Vagina (tissue), 2 donors: ENCODE data around the gene MAP2K5. TPM values are rescaled to one million over a fixed set of nuclear protein-coding genes. Genes with fewer than 3 reads are reported as not detected.

ENCODE experiments used
- DNase-seq, 2 donors: peaks; one replicate each; pipeline ENCODE4 v3.0.0-alpha.2; 2017; ENCODE audit errors: extremely low spot score in 2 of 2
- H3K27ac ChIP-seq: fragments of 200-600 bp; sonication (generic); one replicate; pipeline ENCODE4 v1.5.1; 2019
- H3K27me3 ChIP-seq: fragments of 200-600 bp; sonication (generic); one replicate; pipeline ENCODE4 v1.5.1; 2019
- H3K36me3 ChIP-seq, 2 donors: fragments of 200-600 bp; sonication (generic); one replicate each; pipeline ENCODE4 v1.5.1; 2017 to 2019
- H3K4me1 ChIP-seq: fragments of 200-600 bp; sonication (generic); one replicate; pipeline ENCODE4 v1.5.1; 2019
- H3K4me3 ChIP-seq, 2 donors: fragments of 200-600 bp; sonication (generic); 1 replicate in 1 of 2; 2 replicates in 1 of 2; pipeline ENCODE4 v1.5.1; 2016 to 2019
- H3K9me3 ChIP-seq: fragments of 200-600 bp; sonication (generic); one replicate; pipeline ENCODE4 v1.5.1; 2019
- POLR2A ChIP-seq, 2 donors: fragments of 450-650 bp; IDR thresholded peaks; one replicate each; pipeline ENCODE4 v1.6.1; 2017; ENCODE audit warnings: antibody characterized with exemption in 2 of 2, mild to moderate bottlenecking in 2 of 2, moderate library complexity in 2 of 2
- POLR2AphosphoS5 ChIP-seq, 2 donors: sonication (generic); formaldehyde crosslinking; IDR thresholded peaks; one replicate each; pipeline ENCODE4 v1.9.0; 2017; ENCODE audit warnings: antibody characterized with exemption in 2 of 2, mild to moderate bottlenecking in 2 of 2, low read depth in 1 of 2; ENCODE audit not compliant: insufficient read depth in 1 of 2
- intact Hi-C: fragments of 100-400 bp; cut with DNase I; formaldehyde crosslinking; loops from one replicate; pipeline ENCODE4 v1.15.1; 2023
- total RNA-seq: library from RNA; depleted of rRNA; stranded (reverse); fragments of >200 nt; gene quantifications from one replicate; pipeline ENCODE4 v1.2.3, GENCODE V29; 2016
- TF ChIP-seq, protein P1 (sequence below), 3 experiments: fragments of 450-650 bp in 2 of 3; fragments of 200-600 bp in 1 of 3; sonication (generic) in 1 of 3; IDR thresholded peaks; one replicate each; pipeline ENCODE4 v1.5.1; 2017 to 2019; ENCODE audit warnings: antibody characterized with exemption in 3 of 3, mild to moderate bottlenecking in 2 of 3, moderate library complexity in 2 of 3

MAP2K5 gene
- total RNA-seq, 1 donor from 2014 or later: 13.5 TPM

DNA sequence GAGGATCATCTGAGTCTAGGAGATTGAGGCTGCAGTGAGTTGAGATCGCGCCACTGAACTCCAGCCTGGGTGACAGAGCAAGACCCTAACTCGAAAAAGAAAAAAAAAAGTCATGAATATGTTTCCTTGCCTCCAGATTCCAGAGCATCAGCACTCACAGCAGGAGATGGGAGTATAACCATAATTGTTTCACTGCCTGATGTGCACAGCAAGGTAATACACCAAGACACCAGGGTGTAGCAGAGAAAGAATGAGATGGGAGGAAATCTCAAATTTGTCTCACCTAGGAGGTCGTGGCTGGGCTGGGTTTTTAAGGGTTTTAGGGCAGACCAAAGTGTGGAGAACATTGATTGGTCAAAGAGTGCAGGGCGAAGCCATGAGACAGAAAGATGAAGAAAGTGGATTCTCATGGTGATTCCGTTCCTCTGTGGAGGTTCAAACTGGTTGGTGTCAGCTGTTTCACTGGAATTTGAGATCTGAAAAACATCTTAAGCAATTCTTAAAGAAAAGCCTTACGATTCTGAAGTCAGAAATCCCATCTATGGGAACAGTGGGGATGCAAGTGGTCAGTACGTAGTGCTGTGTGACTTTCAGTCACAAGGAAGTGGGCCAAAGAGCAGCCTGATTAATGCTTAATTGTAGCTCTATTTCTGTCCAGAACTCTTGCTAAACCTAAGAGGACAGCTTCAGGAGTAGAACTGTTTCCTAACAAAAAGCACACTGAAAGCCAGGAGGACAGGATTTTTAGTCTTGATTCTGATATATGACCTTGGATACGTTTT lies 29.4 kb upstream of the MAP2K5 start:
- no peaks in the 10 kb centered on the region for H3K4me1 ChIP-seq
- H3K36me3 ChIP-seq: peaks cover 0 to 24% of the 10 kb centered on the region in 2 donors
- no peak overlapping the region for H3K4me3 ChIP-seq
- DNase-seq: no peak
- TF ChIP-seq POLR2AphosphoS5 (IDR thresholded peaks at IDR 0.05; ENCODE audit: insufficient read depth in 1 of 2, low read depth in 1 of 2): no peak
- TF ChIP-seq, protein P1, sequence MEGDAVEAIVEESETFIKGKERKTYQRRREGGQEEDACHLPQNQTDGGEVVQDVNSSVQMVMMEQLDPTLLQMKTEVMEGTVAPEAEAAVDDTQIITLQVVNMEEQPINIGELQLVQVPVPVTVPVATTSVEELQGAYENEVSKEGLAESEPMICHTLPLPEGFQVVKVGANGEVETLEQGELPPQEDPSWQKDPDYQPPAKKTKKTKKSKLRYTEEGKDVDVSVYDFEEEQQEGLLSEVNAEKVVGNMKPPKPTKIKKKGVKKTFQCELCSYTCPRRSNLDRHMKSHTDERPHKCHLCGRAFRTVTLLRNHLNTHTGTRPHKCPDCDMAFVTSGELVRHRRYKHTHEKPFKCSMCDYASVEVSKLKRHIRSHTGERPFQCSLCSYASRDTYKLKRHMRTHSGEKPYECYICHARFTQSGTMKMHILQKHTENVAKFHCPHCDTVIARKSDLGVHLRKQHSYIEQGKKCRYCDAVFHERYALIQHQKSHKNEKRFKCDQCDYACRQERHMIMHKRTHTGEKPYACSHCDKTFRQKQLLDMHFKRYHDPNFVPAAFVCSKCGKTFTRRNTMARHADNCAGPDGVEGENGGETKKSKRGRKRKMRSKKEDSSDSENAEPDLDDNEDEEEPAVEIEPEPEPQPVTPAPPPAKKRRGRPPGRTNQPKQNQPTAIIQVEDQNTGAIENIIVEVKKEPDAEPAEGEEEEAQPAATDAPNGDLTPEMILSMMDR (IDR thresholded peaks at IDR 0.05): no peak
- TF ChIP-seq POLR2A (IDR thresholded peaks at IDR 0.05): no peak
- no peaks in the 10 kb centered on the region for H3K27me3 ChIP-seq
- no peak overlapping the region for H3K27ac ChIP-seq
- no peaks in the 10 kb centered on the region for H3K9me3 ChIP-seq
- intact Hi-C loops: no loop called here

DNA sequence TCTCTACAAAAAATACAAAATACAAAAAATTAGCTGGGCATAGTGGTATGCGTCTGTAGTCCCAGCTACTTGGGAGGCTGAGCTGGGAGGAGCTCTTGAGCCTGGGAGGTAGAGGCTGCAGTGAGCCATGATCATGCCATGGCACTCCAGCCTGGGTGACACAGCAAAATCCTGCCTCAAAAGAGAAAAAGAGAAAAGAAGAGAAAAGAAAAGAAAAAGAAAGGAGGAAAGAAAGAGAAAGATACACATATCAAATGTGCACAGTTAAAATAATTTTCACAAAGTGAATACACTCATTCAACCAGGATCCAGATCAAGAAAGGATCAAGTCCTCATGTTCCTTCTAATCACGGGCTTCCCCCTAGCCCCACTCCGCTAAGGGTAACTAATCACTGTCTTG lies 27.4 kb upstream of the MAP2K5 start:
- Histone ChIP-seq H3K9me3 (no peaks in the 10 kb centered on the region), H3K27ac (no peak overlapping the region), H3K27me3 (no peaks in the 10 kb centered on the region), H3K4me3 (no peak overlapping the region), H3K36me3 (peaks cover 0 to 24% of the 10 kb centered on the region in 2 donors), H3K4me1 (peaks cover 3% of the 10 kb centered on the region)
- TF ChIP-seq, protein P1 (IDR thresholded peaks at IDR 0.05): no peak
- TF ChIP-seq POLR2AphosphoS5 (IDR thresholded peaks at IDR 0.05; ENCODE audit: insufficient read depth in 1 of 2, low read depth in 1 of 2) (no peak), POLR2A (IDR thresholded peaks at IDR 0.05) (no peak)
- DNase-seq: no peak
- intact Hi-C loops: no loop called here

DNA sequence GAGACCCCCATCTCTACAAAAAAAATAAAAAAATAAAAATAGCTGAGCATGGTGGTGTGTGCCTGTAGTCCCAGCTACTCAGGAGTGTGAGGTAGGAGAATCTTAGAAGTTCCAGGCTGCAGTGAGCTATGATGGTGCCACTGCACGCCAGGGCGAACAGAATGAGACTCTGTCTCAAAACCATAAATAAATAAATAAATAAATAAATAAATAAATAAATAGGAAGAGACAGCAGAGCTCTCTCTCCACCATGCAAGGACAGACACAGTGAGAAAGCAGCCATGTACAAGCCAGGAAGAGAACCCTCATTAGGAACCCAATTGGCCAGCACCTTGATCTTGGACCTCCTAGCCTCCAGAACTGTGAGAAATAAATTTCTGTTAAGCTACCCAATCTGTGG lies 26.9 kb upstream of the MAP2K5 start:
- intact Hi-C loops: no loop called here
- DNase-seq: no peak
- Histone ChIP-seq H3K36me3 (peaks cover 0 to 24% of the 10 kb centered on the region in 2 donors), H3K27me3 (no peaks in the 10 kb centered on the region), H3K4me1 (peaks cover 7% of the 10 kb centered on the region), H3K27ac (no peak overlapping the region), H3K9me3 (no peaks in the 10 kb centered on the region), H3K4me3 (no peak overlapping the region)
- TF ChIP-seq POLR2AphosphoS5 (IDR thresholded peaks at IDR 0.05; ENCODE audit: insufficient read depth in 1 of 2, low read depth in 1 of 2) (no peak), POLR2A (IDR thresholded peaks at IDR 0.05) (no peak)
- TF ChIP-seq, protein P1 (IDR thresholded peaks at IDR 0.05): no peak

DNA sequence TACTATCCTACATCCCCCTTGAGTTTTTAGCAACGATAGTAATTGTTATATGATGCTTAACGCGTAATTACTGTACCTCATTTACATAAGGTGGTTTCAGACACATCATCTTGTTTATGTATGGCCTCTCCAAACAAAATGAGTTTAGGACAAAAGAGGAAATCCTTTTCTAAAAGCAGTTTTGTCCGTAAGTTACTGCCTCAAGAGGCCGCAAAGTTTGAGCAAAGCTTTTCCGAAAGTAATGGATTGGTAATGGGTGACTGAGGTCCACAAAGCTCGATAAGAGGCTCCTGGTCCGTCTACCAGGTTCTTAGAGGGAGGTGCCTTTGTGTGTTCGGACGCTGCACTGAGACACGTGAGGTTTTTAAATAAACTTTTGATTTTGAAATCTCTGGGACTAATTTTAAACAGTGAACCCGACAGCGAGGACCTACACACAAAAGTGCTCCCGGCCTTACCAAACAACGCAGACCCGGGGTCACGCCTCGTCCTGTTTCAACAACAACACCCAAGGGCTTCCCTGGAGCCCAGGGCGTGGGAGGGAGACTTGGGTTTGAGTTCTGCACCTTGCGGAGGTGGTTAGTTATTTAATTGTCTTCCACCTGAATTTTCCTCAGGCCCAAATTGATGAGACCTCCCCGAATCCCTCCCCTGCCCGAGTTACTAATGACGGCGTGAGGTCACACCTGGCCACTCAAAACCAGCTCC lies 22.0 kb upstream of the MAP2K5 start:
- Histone ChIP-seq H3K27ac (peak overlapping the region; percentile 97), H3K4me3 (peak overlapping the region; percentile 87 to 93), H3K4me1 (peaks cover 34% of the 10 kb centered on the region), H3K9me3 (no peaks in the 10 kb centered on the region), H3K36me3 (no peaks in the 10 kb centered on the region), H3K27me3 (no peaks in the 10 kb centered on the region)
- TF ChIP-seq, protein P1 (IDR thresholded peaks at IDR 0.05): no peak
- TF ChIP-seq POLR2AphosphoS5 (IDR thresholded peaks at IDR 0.05; ENCODE audit: insufficient read depth in 1 of 2, low read depth in 1 of 2) (no peak), POLR2A (IDR thresholded peaks at IDR 0.05) (no peak)
- DNase-seq: no peak
- intact Hi-C loops: no loop called here
